Lower lobe of right lung (tissue), 2 donors: ENCODE measurements around the gene LORICRIN. TPM values are rescaled to one million over a fixed set of nuclear protein-coding genes. Genes with fewer than 3 reads are reported as not detected.

Experiments used
- ATAC-seq, 2 donors: fragments of 200-7000 bp; cut with Tn5 transposase; one replicate each; pipeline ENCODE4 v1.9.1; 2020 to 2022; ENCODE audit warnings: mild to moderate bottlenecking in 2 of 2, moderate library complexity in 2 of 2
- DNase-seq: peaks from one replicate; pipeline ENCODE4 v3.0.0-alpha.2; 2020
- H3K27ac ChIP-seq: fragments of 200-600 bp; one replicate; pipeline ENCODE4 v1.8.0; 2022
- H3K27me3 ChIP-seq: fragments of 200-600 bp; one replicate; pipeline ENCODE4 v1.8.0; 2022; ENCODE audit warnings: low read depth
- H3K36me3 ChIP-seq: fragments of 200-600 bp; one replicate; pipeline ENCODE4 v1.8.0; 2022; ENCODE audit warnings: mild to moderate bottlenecking
- H3K4me1 ChIP-seq: fragments of 200-600 bp; one replicate; pipeline ENCODE4 v1.8.0; 2022
- H3K4me3 ChIP-seq: fragments of 200-600 bp; one replicate; pipeline ENCODE4 v1.8.0; 2022; ENCODE audit warnings: mild to moderate bottlenecking
- H3K9me3 ChIP-seq: fragments of 200-600 bp; one replicate; pipeline ENCODE4 v1.8.0; 2022
- CTCF ChIP-seq: fragments of 200-600 bp; IDR thresholded peaks from one replicate; pipeline ENCODE4 v1.8.0; 2022; ENCODE audit warnings: antibody characterized with exemption, mild to moderate bottlenecking
- intact Hi-C: fragments of 100-400 bp; cut with DNase I; formaldehyde crosslinking; loops from one replicate; pipeline ENCODE4 v1.11.0; 2022
- total RNA-seq: library from RNA; stranded (reverse); fragmentation: NEBNext Ultra II Directional; extraction: Animal tissue kit (Norgen Biotek cat#: 25700); gene quantifications from one replicate; pipeline ENCODE4 v1.2.1, GENCODE V29; 2021
- donor health status: DM: no; HTN: yes; CAD: no; lungs with severe emphysema.

The LORICRIN gene
- total RNA-seq, 1 donor from 2014 or later = not detected

DNA sequence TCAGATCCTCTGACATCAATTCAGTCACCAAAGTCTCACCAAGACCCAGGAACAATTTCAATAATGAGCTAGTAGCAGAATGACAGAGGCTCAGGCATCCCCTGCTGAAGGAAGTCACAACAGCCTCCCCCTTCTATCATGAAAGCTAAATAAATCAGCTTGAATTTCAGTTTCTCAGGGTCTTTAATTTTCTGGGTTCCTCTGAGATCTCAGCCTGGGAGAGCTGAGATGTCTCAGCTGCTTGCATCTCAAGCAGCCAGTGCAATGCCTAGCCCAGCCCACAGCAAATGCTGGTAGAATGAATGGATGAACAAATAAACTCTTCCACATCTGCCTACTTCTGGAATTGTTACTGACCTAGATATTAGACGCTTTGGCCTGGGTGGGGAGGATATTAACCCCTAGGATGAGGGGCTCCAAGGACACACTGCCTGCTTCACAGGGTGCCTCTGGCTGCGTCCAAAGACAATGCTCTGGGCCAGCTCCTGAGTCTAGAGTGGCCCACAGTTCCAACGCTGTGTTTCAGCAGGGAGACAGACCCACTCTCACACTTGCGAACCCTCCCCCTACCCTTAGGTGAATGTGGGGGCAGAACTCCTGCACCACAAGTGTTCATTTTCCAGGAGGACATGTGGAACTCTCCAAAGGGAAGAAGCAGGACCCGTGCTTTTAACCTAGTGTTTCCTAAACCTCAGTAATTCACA, 11.2 kb upstream of the LORICRIN start:
- ATAC-seq (no peak), DNase-seq (no peak)
- Histone ChIP-seq H3K27me3 (no peaks in the 10 kb centered on the region), H3K36me3 (no peaks in the 10 kb centered on the region), H3K4me1 (no peaks in the 10 kb centered on the region), H3K9me3 (no peaks in the 10 kb centered on the region), H3K27ac (no peak overlapping the region), H3K4me3 (no peak overlapping the region)
- intact Hi-C loops = no loop called here
- no peak for TF ChIP-seq CTCF

GRCh38 chr1:153250166-153250565, 9.3 kb upstream of the LORICRIN start:
- H3K36me3 ChIP-seq = no peaks in the 10 kb centered on the region
- ATAC-seq (no peak), DNase-seq (no peak)
- TF ChIP-seq CTCF = no peak
- H3K9me3 ChIP-seq = no peaks in the 10 kb centered on the region
- H3K27me3 ChIP-seq = no peaks in the 10 kb centered on the region
- no peaks in the 10 kb centered on the region for H3K4me1 ChIP-seq
- H3K4me3 ChIP-seq = no peak overlapping the region
- intact Hi-C loops = no loop called here
- H3K27ac ChIP-seq = no peak overlapping the region

- Histone ChIP-seq H3K9me3 (no peaks in the 10 kb centered on the region), H3K27ac (no peak overlapping the region), H3K36me3 (no peaks in the 10 kb centered on the region), H3K27me3 (no peaks in the 10 kb centered on the region), H3K4me3 (no peak overlapping the region), H3K4me1 (no peaks in the 10 kb centered on the region)
- DNase-seq (no peak), ATAC-seq (no peak)
- TF ChIP-seq CTCF = no peak
- intact Hi-C loops = no loop called here
These were observed 8.4 kb upstream of the LORICRIN start for GRCh38 chr1:153251087-153251486.

- no peaks in the 10 kb centered on the region for H3K9me3 ChIP-seq
- H3K4me3 ChIP-seq = no peak overlapping the region
- ATAC-seq = no peak
- no peaks in the 10 kb centered on the region for H3K27me3 ChIP-seq
- no peak for TF ChIP-seq CTCF
- no peaks in the 10 kb centered on the region for H3K36me3 ChIP-seq
- intact Hi-C loops = no loop called here
- DNase-seq = no peak
- H3K4me1 ChIP-seq = no peaks in the 10 kb centered on the region
- H3K27ac ChIP-seq = no peak overlapping the region
These were observed 7.9 kb upstream of the LORICRIN start for GRCh38 chr1:153251562-153251961.

GRCh38 chr1:153251988-153252387, 7.5 kb upstream of the LORICRIN start:
- intact Hi-C loops = no loop called here
- Histone ChIP-seq H3K4me1 (no peaks in the 10 kb centered on the region), H3K9me3 (no peaks in the 10 kb centered on the region), H3K27me3 (no peaks in the 10 kb centered on the region), H3K4me3 (no peak overlapping the region), H3K36me3 (no peaks in the 10 kb centered on the region), H3K27ac (no peak overlapping the region)
- DNase-seq (no peak), ATAC-seq (no peak)
- no peak for TF ChIP-seq CTCF
